BE2C (cell line): ENCODE measurements around the gene ATP2A3.

Experiments
- DNase-seq: peaks from one replicate; pipeline ENCODE4 v3.0.0-alpha.2; 2020
- H3K27me3 ChIP-seq: fragments of 250-450 bp; sonication (Bioruptor Pico); 2 replicates; pipeline ENCODE4 v1.5.1; 2020; ENCODE audit warnings: mild to moderate bottlenecking
- H3K36me3 ChIP-seq: fragments of 250-450 bp; sonication (Bioruptor Pico); 2 replicates; pipeline ENCODE4 v1.5.1; 2020; ENCODE audit warnings: mild to moderate bottlenecking
- H3K4me1 ChIP-seq: fragments of 250-450 bp; sonication (Bioruptor Pico); 2 replicates; pipeline ENCODE4 v1.5.1; 2020
- H3K4me3 ChIP-seq: 2 replicates; pipeline ENCODE4 v1.5.1; 2011; ENCODE audit warnings: low read depth, low read length
- H3K9me3 ChIP-seq: fragments of 250-450 bp; sonication (Bioruptor Pico); 2 replicates; pipeline ENCODE4 v1.5.1; 2020
- CTCF ChIP-seq: IDR thresholded peaks from 2 replicates; pipeline ENCODE4 v1.5.1; 2012; ENCODE audit warnings: mild to moderate bottlenecking, low read depth, low read length

Gene ATP2A3

GRCh38 chr17:3915995-3916696 lies 48.1 kb downstream of the ATP2A3 start, which contains the start of gene P2RX1:
TSS of gene P2RX1 (minus strand) at chr17:3916465. CDS start at chr17:3916225, 240 bp downstream.
- Histone ChIP-seq H3K27me3 (no peaks in the 10 kb centered on the region), H3K4me1 (peaks cover 2% of the 10 kb centered on the region; the same call in 1 of the 2 replicates), H3K36me3 (no peaks in the 10 kb centered on the region), H3K9me3 (no peaks in the 10 kb centered on the region), H3K4me3 (no peak within 1 kb of the TSS)
- TF ChIP-seq CTCF = no peak
- no peak for DNase-seq

DNA sequence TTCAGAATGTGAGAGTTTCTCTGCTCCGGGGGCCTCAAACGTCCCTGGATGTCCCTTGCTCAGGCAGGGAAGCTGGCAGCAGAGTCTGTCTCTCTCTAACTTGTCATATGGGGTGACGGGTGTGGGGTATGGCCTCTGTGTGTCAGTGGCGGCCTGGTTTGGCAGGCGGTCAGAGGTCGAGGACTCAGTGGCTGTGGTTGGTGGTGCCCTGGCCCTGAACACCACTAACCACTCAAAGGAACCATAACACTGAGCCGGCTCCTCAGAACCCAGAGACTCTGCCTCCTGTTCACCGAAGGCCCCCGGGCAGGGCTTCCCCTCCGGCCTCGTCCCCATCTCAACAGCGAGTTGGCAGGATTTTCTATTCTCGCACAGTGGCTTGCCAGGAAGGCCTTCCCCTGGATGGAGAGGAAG lies 48.6 kb downstream of the ATP2A3 start:
- Histone ChIP-seq H3K36me3 (no peaks in the 10 kb centered on the region), H3K9me3 (no peaks in the 10 kb centered on the region), H3K4me3 (no peak overlapping the region), H3K4me1 (peaks cover 2% of the 10 kb centered on the region; the same call in 1 of the 2 replicates), H3K27me3 (no peaks in the 10 kb centered on the region)
- no peak for TF ChIP-seq CTCF
- no peak for DNase-seq

DNA sequence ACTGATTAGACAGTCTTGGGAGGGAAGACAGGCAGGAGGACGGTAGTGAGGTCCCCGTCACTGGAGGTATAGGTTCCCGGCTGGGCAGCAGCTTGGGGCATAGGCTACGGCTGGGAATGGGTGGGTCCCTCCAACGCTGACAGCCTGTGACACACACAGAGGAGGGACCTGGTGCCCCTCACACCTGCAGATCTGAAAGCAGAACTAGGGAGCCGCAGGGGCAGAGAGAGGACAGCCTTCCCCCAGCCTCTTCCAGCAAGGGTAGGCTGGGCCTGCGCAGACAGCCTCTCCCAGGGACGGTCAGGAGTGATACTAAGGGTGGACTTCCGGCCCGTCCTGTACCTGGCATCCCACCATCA lies 49.9 kb downstream of the ATP2A3 start:
- Histone ChIP-seq H3K4me3 (no peak overlapping the region), H3K36me3 (no peaks in the 10 kb centered on the region), H3K4me1 (peaks cover 2% of the 10 kb centered on the region; the same call in 1 of the 2 replicates), H3K27me3 (no peaks in the 10 kb centered on the region), H3K9me3 (no peaks in the 10 kb centered on the region)
- no peak for TF ChIP-seq CTCF
- no peak for DNase-seq

- Histone ChIP-seq H3K27me3 (no peaks in the 10 kb centered on the region), H3K9me3 (no peaks in the 10 kb centered on the region), H3K36me3 (no peaks in the 10 kb centered on the region), H3K4me1 (peaks cover 2% of the 10 kb centered on the region; the same call in 1 of the 2 replicates), H3K4me3 (no peak overlapping the region)
- TF ChIP-seq CTCF = peak; percentile 84
- peak; percentile 76 for DNase-seq
These were observed 50.5 kb downstream of the ATP2A3 start for GRCh38 chr17:3913531-3914311.

- H3K36me3 ChIP-seq = no peaks in the 10 kb centered on the region
- no peak overlapping the region for H3K4me3 ChIP-seq
- no peaks in the 10 kb centered on the region for H3K27me3 ChIP-seq
- no peaks in the 10 kb centered on the region for H3K9me3 ChIP-seq
- peaks cover 2% of the 10 kb centered on the region; the same call in 1 of the 2 replicates for H3K4me1 ChIP-seq
- DNase-seq = no peak
- TF ChIP-seq CTCF = no peak
These were observed 51.4 kb downstream of the ATP2A3 start for GRCh38 chr17:3912827-3913226.
